Nephron (organoid): ENCODE data around the gene TLR1.

Experiments used
- H3K27ac Mint-ChIP-seq, 3 experiments: 2 replicates each; pipeline ENCODE4 v1.8.0; 2020; ENCODE audit warnings: mixed read lengths in 3 of 3, mild to moderate bottlenecking in 2 of 3, moderate library complexity in 1 of 3
- H3K27me3 Mint-ChIP-seq: 2 replicates; pipeline ENCODE4 v1.8.0; 2021; ENCODE audit warnings: low read depth, mild to moderate bottlenecking, moderate library complexity, mixed read lengths
- H3K36me3 Mint-ChIP-seq: 2 replicates; pipeline ENCODE4 v1.8.0; 2020; ENCODE audit warnings: low read depth, mixed read lengths
- H3K4me1 Mint-ChIP-seq: 2 replicates; pipeline ENCODE4 v1.8.0; 2020; ENCODE audit warnings: mixed read lengths
- H3K4me3 Mint-ChIP-seq, 3 experiments: 2 replicates each; pipeline ENCODE4 v1.8.0; 2020; ENCODE audit warnings: mild to moderate bottlenecking in 3 of 3, mixed read lengths in 3 of 3, moderate library complexity in 2 of 3
- H3K9me3 Mint-ChIP-seq: 2 replicates; pipeline ENCODE4 v1.8.0; 2020; ENCODE audit warnings: mixed read lengths
- TF ChIP-seq, protein P1 (sequence below), 3 experiments: fragments of 200-600 bp; sonication (generic); IDR thresholded peaks; one replicate each; pipeline ENCODE4 v1.5.0; 2021; ENCODE audit warnings: antibody characterized with exemption in 3 of 3; ENCODE audit not compliant: unreplicated experiment in 3 of 3

Gene TLR1

DNA sequence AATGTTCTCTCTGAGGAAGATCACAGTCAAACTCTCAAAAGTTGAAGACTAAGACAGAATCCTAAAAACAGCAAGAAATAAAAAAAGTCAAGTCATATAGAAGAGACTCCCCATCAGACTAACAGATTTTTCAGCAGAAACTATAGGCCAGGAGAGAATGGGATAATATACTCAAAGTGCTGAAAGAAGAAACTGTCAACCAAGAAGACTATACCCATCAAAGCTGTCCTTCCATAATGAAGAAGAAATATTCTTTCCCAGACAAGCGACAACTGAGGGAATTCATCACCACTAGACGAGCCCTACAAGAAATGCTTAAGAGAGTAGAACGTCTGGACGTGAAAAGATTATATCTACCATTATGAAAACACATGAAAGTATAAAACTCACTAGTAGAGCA is 30.0 kb upstream of the TLR1 start:
- TF ChIP-seq, protein P1, sequence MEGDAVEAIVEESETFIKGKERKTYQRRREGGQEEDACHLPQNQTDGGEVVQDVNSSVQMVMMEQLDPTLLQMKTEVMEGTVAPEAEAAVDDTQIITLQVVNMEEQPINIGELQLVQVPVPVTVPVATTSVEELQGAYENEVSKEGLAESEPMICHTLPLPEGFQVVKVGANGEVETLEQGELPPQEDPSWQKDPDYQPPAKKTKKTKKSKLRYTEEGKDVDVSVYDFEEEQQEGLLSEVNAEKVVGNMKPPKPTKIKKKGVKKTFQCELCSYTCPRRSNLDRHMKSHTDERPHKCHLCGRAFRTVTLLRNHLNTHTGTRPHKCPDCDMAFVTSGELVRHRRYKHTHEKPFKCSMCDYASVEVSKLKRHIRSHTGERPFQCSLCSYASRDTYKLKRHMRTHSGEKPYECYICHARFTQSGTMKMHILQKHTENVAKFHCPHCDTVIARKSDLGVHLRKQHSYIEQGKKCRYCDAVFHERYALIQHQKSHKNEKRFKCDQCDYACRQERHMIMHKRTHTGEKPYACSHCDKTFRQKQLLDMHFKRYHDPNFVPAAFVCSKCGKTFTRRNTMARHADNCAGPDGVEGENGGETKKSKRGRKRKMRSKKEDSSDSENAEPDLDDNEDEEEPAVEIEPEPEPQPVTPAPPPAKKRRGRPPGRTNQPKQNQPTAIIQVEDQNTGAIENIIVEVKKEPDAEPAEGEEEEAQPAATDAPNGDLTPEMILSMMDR (IDR thresholded peaks at IDR 0.05; ENCODE audit: unreplicated experiment in 3 of 3), result no peak
- no peaks in the 10 kb centered on the region for H3K4me1 Mint-ChIP-seq
- H3K36me3 Mint-ChIP-seq, result no peaks in the 10 kb centered on the region
- no peaks in the 10 kb centered on the region for H3K27me3 Mint-ChIP-seq
- H3K9me3 Mint-ChIP-seq, result peaks cover 31% of the 10 kb centered on the region
- H3K27ac Mint-ChIP-seq, result no peak overlapping the region
- H3K4me3 Mint-ChIP-seq, result no peak overlapping the region

DNA sequence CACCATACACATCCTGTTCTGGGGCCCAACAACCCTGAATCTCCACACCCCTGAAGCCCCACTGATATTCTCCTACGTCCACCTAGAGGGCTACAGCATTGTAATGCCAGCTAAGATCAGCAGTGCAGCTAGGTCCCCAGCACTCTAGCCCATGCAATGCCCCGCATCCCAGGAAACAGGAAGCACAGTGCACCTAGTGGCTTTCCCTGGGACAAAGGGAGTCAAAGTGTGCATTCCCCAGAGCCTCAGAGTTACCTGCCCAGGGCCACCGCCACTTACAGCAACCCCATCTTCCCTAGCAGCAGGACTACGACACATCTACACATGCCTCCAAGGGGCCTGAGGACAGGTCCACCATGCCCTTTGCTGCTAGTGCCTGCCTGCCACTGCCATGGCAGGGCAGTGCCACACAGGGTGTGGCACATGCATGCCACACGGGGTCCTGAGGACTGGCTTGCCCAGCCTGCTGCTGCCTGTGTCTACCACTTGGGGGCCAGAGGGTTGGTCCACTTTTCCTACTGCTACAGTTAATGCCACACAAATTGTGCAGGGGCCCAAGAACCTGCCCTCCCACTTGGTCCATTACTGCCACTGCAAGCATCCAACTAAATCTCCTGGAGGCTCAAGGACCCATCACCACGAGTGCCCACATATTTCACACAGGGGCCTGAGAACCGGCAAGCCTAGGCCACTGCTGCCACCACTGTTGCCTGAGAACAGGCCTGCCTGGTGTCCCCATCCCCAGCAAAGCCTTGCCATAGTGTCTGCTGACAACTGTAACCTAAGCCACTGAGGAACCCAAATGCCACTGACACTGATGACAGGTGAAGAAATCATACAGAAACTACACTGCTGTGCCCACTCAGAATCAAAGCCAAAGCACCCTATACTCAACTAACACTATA is 28.3 kb upstream of the TLR1 start:
- Mint-ChIP-seq H3K27ac (no peak overlapping the region), H3K4me1 (no peaks in the 10 kb centered on the region), H3K4me3 (no peak overlapping the region), H3K36me3 (no peaks in the 10 kb centered on the region), H3K27me3 (no peaks in the 10 kb centered on the region), H3K9me3 (peaks cover 31% of the 10 kb centered on the region)
- TF ChIP-seq, protein P1 (IDR thresholded peaks at IDR 0.05; ENCODE audit: unreplicated experiment in 3 of 3), result no peak

DNA sequence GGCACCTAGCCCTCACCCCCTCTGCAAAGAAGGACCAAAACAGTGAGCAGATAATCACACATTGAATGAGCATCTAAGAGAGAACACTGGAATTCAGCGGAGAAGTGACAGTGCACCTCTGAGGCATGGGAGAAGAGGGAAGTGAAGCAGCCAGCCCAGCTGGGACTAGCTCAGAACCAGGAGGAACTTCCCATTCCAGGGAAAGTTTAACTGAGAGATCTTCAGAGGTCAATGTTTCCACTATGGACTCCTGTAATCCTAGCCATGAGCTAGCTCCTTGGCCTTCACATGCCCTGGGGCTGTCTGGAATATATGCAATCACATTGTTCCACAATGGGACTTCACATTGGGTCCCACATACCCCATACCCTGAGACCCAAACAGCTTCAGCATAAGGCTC is 27.6 kb upstream of the TLR1 start:
- no peak overlapping the region for H3K4me3 Mint-ChIP-seq
- H3K27me3 Mint-ChIP-seq, result no peaks in the 10 kb centered on the region
- TF ChIP-seq, protein P1 (IDR thresholded peaks at IDR 0.05; ENCODE audit: unreplicated experiment in 3 of 3), result no peak
- H3K9me3 Mint-ChIP-seq, result peaks cover 26% of the 10 kb centered on the region
- H3K36me3 Mint-ChIP-seq, result no peaks in the 10 kb centered on the region
- no peaks in the 10 kb centered on the region for H3K4me1 Mint-ChIP-seq
- no peak overlapping the region for H3K27ac Mint-ChIP-seq

DNA sequence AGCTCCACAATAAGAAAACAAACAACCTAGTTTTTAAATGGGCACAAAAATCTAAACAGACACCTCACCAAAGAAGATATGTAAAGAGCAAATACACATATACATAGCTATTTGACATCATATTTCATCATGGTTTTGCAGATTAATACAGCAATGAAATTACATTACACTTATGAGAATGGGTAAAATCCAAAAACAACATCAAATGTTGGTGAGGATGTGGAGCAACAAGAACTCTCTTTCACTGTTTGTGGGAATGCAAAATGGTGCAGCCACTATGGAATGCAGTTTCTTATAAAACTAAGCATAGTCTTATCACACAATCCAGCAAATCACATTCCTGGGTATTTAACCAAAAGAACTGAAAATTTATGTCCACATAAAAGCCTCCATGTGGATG is 27.1 kb upstream of the TLR1 start:
- Mint-ChIP-seq H3K4me1 (no peaks in the 10 kb centered on the region), H3K27me3 (no peaks in the 10 kb centered on the region), H3K9me3 (peaks cover 26% of the 10 kb centered on the region), H3K27ac (no peak overlapping the region), H3K4me3 (no peak overlapping the region), H3K36me3 (no peaks in the 10 kb centered on the region)
- TF ChIP-seq, protein P1 (IDR thresholded peaks at IDR 0.05; ENCODE audit: unreplicated experiment in 3 of 3), result no peak

DNA sequence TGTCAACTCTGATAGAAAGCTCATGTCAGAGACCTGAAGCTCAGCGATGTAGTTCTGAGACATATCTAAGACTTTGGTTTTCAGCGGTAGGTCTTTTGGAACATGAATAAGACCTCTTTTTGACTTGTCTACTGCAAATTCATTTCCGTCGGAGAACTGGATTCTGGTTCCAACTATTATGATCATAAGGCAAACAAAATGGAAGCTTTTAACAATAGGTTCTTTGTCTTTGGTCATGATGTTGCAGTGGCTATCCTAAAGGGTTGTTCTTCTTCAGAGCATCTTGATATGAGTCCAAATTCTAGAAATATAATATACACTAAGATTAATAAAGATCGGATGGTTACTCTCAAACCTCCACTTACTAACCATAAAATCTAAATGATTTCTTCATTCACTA is 24.6 kb upstream of the TLR1 start:
- H3K27ac Mint-ChIP-seq, result no peak overlapping the region
- TF ChIP-seq, protein P1 (IDR thresholded peaks at IDR 0.05; ENCODE audit: unreplicated experiment in 3 of 3), result no peak
- H3K4me3 Mint-ChIP-seq, result no peak overlapping the region
- H3K4me1 Mint-ChIP-seq, result no peaks in the 10 kb centered on the region
- H3K9me3 Mint-ChIP-seq, result peaks cover 11% of the 10 kb centered on the region
- no peaks in the 10 kb centered on the region for H3K36me3 Mint-ChIP-seq
- no peaks in the 10 kb centered on the region for H3K27me3 Mint-ChIP-seq

DNA sequence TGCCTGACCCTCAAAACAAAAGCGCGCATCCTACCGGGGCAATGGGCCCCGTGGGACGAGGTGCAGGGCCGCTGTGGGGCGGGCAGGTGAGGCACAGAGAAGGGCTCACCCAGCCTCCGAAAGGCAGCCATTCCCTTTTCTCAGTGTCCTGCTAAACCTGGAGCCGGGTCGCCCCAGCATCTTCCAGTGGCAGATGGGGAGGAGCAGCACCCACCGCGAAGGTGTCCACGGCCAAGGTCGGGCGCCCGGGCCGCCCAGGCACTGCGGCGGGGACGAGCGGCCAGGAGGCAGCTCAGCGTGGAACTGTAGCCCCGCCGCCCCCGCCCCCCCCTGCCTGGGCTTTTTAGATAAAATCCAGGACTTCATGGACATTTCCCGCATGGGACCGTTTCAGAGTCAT is 19.2 kb upstream of the TLR1 start:
- Mint-ChIP-seq H3K27ac (no peak overlapping the region), H3K27me3 (no peaks in the 10 kb centered on the region), H3K36me3 (no peaks in the 10 kb centered on the region), H3K9me3 (peaks cover 9% of the 10 kb centered on the region), H3K4me1 (no peaks in the 10 kb centered on the region), H3K4me3 (no peak overlapping the region)
- TF ChIP-seq, protein P1 (IDR thresholded peaks at IDR 0.05; ENCODE audit: unreplicated experiment in 3 of 3), result no peak
